ENCODE measurements around the gene HSFY2. TPM values are rescaled to one million over a fixed set of nuclear protein-coding genes. Genes with fewer than 3 reads are reported as not detected.
"Not testable (repeated sequence)": the region's sequence is repeated elsewhere in the genome, so short reads cannot be mapped to it uniquely, and the experiment has no call there.

Gene HSFY2, protein sequence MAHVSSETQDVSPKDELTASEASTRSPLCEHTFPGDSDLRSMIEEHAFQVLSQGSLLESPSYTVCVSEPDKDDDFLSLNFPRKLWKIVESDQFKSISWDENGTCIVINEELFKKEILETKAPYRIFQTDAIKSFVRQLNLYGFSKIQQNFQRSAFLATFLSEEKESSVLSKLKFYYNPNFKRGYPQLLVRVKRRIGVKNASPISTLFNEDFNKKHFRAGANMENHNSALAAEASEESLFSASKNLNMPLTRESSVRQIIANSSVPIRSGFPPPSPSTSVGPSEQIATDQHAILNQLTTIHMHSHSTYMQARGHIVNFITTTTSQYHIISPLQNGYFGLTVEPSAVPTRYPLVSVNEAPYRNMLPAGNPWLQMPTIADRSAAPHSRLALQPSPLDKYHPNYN
- total RNA-seq (ENCODE audit: insufficient read depth, low replicate concordance): not detected

GRCh38 chrY:18773635-18774034, at the start of gene HSFY2:
TSS of gene HSFY2 (minus strand) at chrY:18773735. CDS start at chrY:18773618, 117 bp downstream.
- not testable (repeated sequence) for DNase-seq (ENCODE audit: low spot score)

DNA sequence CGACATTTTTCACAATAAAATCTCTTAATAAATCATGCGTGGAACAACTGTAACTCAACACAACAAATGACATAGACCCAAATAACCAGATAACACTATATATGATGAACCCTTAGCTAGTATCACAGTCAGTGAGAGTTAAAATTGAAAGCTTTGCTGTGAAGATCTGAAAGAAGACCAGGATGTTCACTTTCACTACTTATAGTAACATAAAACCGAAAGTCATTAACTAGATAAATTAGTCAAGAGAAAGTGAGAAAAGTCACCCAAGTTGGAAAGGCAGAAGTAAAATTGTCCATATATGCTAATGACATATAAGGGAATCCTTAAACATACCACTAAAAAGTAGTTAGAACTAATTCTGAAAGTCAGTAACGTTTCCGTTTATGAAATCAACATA, 42.2 kb upstream of the HSFY2 start:
- DNase-seq (ENCODE audit: low spot score): not testable (repeated sequence)

DNA sequence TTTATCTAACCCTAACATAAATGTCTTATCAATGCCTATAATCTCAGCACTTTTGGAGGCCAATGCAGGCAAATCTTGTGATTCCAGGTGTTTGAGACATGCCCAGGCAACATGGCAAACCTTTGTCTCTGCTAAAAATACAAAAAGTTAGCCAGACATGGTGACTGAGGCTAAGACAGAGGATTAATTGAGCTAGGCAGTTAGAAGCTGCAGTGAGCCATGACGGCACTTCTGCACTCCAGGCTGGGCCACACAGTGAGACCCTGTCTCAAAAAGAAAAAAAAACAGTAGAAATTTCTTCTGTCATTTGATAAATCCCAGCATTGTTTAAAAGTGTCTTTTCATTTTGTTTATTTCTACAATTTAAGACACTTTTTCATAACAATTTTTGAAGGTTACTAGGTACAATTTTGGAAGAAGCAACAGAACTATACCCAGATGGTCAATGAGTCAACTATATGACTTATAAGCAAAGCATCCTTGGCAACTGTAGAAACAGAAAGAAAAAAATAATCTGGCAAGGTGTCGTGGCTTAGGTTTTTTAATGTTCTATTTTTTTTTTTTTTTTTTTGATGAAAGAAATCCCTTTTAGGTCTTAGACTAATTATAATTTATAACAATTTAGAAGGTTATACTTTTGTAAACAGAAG, 15.3 kb upstream of the HSFY2 start:
- not testable (repeated sequence) for DNase-seq (ENCODE audit: low spot score)

DNA sequence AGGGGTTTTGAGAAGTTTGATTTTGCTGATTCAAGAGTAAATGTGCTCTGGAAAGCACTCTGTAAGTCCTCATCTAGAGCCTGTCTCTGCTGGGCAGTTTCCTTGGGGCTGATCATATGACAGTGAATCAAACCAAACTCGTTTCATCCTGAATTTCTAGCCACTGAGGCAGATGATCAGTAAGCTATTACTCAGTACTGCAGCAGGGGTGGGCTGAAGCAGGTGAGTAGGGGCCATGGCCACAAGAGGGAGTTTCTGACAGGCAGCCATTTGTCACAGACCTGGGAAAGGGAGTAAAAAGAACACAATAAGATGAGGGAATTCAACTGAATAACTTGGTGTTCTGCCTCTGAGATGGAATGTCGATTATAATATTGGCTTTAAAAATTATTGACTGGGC, 19.5 kb downstream of the HSFY2 start:
- DNase-seq (ENCODE audit: low spot score): not testable (repeated sequence)

GRCh38 chrY:18753133-18753815, 20.3 kb downstream of the HSFY2 start:
- DNase-seq (ENCODE audit: low spot score): not testable (repeated sequence)

- DNase-seq (ENCODE audit: low spot score): not testable (repeated sequence)
Observed at GRCh38 chrY:18723714-18724113, 49.8 kb downstream of the HSFY2 start.

Other genes with a start within 250 kb of the HSFY2 start
- not detected for gene HSFY1, start 227.0 kb downstream of the HSFY2 start, total RNA-seq (ENCODE audit: insufficient read depth, low replicate concordance)

All from umbilical cord (tissue), 2 donors.